ENCODE measurements around the gene SNX9. TPM values are rescaled to one million over a fixed set of nuclear protein-coding genes. Genes with fewer than 3 reads are reported as not detected.

The SNX9 gene
- total and polyA plus RNA-seq, 10 of the 15 experiments (the other 5 are each of a cell fraction or from before 2014, with no cell fraction given) = 0.03 to 2.0 (median 0.37) TPM

GRCh38 chr6:157935786-157936185 is 112.7 kb downstream of the SNX9 start:
- Histone ChIP-seq H3K4me3 (no peak overlapping the region), H3K36me3 (ENCODE audit: control insufficient read depth in 2 of 2, insufficient read depth in 2 of 2, low read length in 1 of 2) (no peaks in the 10 kb centered on the region), H3K4me1 (ENCODE audit: control insufficient read depth, insufficient read depth, low read length) (no peaks in the 10 kb centered on the region), H2AFZ (ENCODE audit: control insufficient read depth, low read depth, low read length) (no peak overlapping the region), H3K79me2 (ENCODE audit: control insufficient read depth, insufficient read depth, low read length) (no peaks in the 10 kb centered on the region), H3K27me3 (replicated peaks in 1 of 2; ENCODE audit: control insufficient read depth in 2 of 2, insufficient read depth in 2 of 2, low read length in 1 of 2) (no peaks in the 10 kb centered on the region; a peak in 2 of 4 replicates), H3K27ac (ENCODE audit: control insufficient read depth, insufficient read depth) (no peak overlapping the region), H4K20me1 (ENCODE audit: control insufficient read depth, insufficient read depth) (no peaks in the 10 kb centered on the region), H3K4me2 (ENCODE audit: control insufficient read depth, insufficient read depth) (no peak overlapping the region), H3K9me3 (replicated peaks; ENCODE audit: control insufficient read depth, insufficient read depth, low read length) (no peaks in the 10 kb centered on the region), H3K9ac (ENCODE audit: control insufficient read depth, insufficient read depth, low read length) (no peak overlapping the region)
- DNase-seq (ENCODE audit: low read depth, low spot score) (no peak), FAIRE-seq (no peak), ATAC-seq (no peak)
- intact Hi-C loops (cut with micrococcal nuclease; ENCODE audit: unreplicated experiment) (no loop called here), in situ Hi-C loops (cut with MboI) (no loop called here)
- SMC1A ChIA-PET (ENCODE audit: uncharacterized antibody, unreplicated experiment) = interaction anchor here (1.1 to 1.2 kb wide), 2 partner anchors 15 to 179 kb away, joined by 3 to 4 read pairs; no protein-coding TSS in a partner anchor
- POLR2A ChIA-PET = no interaction called here
- no peak for TF ChIP-seq SMAD5 (IDR thresholded peaks at IDR 0.05; ENCODE audit: low read depth)
- BruUV-seq (replicated peaks) = no TSS peak
- RAD21 ChIA-PET (ENCODE audit: unreplicated experiment) = interaction anchor here (1.6 kb wide), 1 partner anchor 11 kb away, joined by 5 read pairs; no protein-coding TSS in a partner anchor
- CTCF ChIA-PET = interaction anchor here (1.8 kb wide), 2 partner anchors 11 to 16 kb away, joined by 5 read pairs; no protein-coding TSS in a partner anchor
- 46% methylated on average over 2 of the region's 2 CpGs for WGBS (ENCODE audit: insufficient coverage, insufficient replicate concordance, low lambda C conversion rate, missing lambda C conversion rate)

- in situ Hi-C loops (cut with MboI) = no loop called here
- TF ChIP-seq CBX3 (IDR thresholded peaks at IDR 0.05; ENCODE audit: borderline replicate concordance, low read depth) = no peak
- H3K4me2 ChIP-seq (ENCODE audit: control insufficient read depth, insufficient read depth) = no peak overlapping the region
- no peak overlapping the region for H3K27ac ChIP-seq (ENCODE audit: control insufficient read depth, insufficient read depth)
- H3K9ac ChIP-seq (ENCODE audit: control insufficient read depth, insufficient read depth, low read length) = no peak overlapping the region
- no peaks in the 10 kb centered on the region; a peak in 2 of 4 replicates for H3K27me3 ChIP-seq (replicated peaks in 1 of 2; ENCODE audit: control insufficient read depth in 2 of 2, insufficient read depth in 2 of 2, low read length in 1 of 2)
- CTCF ChIA-PET = interaction anchor here (1.0 to 1.8 kb wide), 2 partner anchors 14 to 28 kb away, joined by 3 to 5 read pairs; no protein-coding TSS in a partner anchor
- no peaks in the 10 kb centered on the region for H4K20me1 ChIP-seq (ENCODE audit: control insufficient read depth, insufficient read depth)
- H3K4me1 ChIP-seq (ENCODE audit: control insufficient read depth, insufficient read depth, low read length) = no peaks in the 10 kb centered on the region
- no peak for DNase-seq (ENCODE audit: low read depth, low spot score)
- SMC1A ChIA-PET (ENCODE audit: uncharacterized antibody, unreplicated experiment) = interaction anchor here (0.9 kb wide), 1 partner anchor 23 kb away, joined by 3 read pairs; no protein-coding TSS in a partner anchor
- no peaks in the 10 kb centered on the region for H3K9me3 ChIP-seq (replicated peaks; ENCODE audit: control insufficient read depth, insufficient read depth, low read length)
- 84% methylated on average over 3 of the region's 3 CpGs for WGBS (ENCODE audit: insufficient coverage, insufficient replicate concordance, low lambda C conversion rate, missing lambda C conversion rate)
- RAD21 ChIA-PET (ENCODE audit: unreplicated experiment) = interaction anchor here (1.6 kb wide), 1 partner anchor 10 kb away, joined by 5 read pairs; no protein-coding TSS in a partner anchor
- no peak overlapping the region for H3K4me3 ChIP-seq
- no peaks in the 10 kb centered on the region for H3K79me2 ChIP-seq (ENCODE audit: control insufficient read depth, insufficient read depth, low read length)
- no peaks in the 10 kb centered on the region for H3K36me3 ChIP-seq (ENCODE audit: control insufficient read depth in 2 of 2, insufficient read depth in 2 of 2, low read length in 1 of 2)
- BruUV-seq (replicated peaks) = no TSS peak
- intact Hi-C loops (cut with micrococcal nuclease; ENCODE audit: unreplicated experiment) = no loop called here
- H2AFZ ChIP-seq (ENCODE audit: control insufficient read depth, low read depth, low read length) = no peak overlapping the region
- POLR2A ChIA-PET = no interaction called here
- ATAC-seq = no peak
- no peak for FAIRE-seq
Measured at GRCh38 chr6:157937318-157937717, 114.3 kb downstream of the SNX9 start.
